ENCODE data around the gene LITAF.
"Not testable (repeated sequence)": the region's sequence is repeated elsewhere in the genome, so short reads cannot be mapped to it uniquely, and the experiment has no call there.

The LITAF gene

DNA sequence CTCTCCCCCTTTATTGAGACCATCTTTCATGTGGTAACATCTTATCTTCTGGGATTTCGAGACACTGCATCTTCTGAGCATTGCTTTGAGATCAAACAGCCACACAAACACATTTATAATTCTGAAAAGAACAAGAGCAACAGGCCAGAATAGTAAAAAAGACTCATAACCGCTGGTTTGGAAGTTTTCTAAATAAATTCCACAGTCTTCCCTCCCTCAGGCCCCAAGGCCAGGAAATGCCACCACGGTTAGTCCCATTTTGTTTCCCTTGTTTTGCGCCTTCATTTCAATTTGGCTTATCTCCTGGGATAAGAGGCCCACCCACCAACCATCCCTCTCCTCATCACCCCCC is 25.3 kb downstream of the LITAF start:
- H3K4me3 Mint-ChIP-seq = peak overlapping the region in 1 of 3 experiments; percentile 4
- no peaks in the 10 kb centered on the region for H3K27me3 Mint-ChIP-seq (ENCODE audit: low read depth)
- H3K27ac Mint-ChIP-seq = peak overlapping the region; percentile 72 to 98 (median 81)
- peaks cover 17% of the 10 kb centered on the region for H3K36me3 Mint-ChIP-seq (ENCODE audit: low read depth)
- TF ChIP-seq, protein P1, sequence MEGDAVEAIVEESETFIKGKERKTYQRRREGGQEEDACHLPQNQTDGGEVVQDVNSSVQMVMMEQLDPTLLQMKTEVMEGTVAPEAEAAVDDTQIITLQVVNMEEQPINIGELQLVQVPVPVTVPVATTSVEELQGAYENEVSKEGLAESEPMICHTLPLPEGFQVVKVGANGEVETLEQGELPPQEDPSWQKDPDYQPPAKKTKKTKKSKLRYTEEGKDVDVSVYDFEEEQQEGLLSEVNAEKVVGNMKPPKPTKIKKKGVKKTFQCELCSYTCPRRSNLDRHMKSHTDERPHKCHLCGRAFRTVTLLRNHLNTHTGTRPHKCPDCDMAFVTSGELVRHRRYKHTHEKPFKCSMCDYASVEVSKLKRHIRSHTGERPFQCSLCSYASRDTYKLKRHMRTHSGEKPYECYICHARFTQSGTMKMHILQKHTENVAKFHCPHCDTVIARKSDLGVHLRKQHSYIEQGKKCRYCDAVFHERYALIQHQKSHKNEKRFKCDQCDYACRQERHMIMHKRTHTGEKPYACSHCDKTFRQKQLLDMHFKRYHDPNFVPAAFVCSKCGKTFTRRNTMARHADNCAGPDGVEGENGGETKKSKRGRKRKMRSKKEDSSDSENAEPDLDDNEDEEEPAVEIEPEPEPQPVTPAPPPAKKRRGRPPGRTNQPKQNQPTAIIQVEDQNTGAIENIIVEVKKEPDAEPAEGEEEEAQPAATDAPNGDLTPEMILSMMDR (IDR thresholded peaks at IDR 0.05; ENCODE audit: unreplicated experiment in 3 of 3) = no peak
- H3K4me1 Mint-ChIP-seq = peaks cover 46% of the 10 kb centered on the region
- H3K9me3 Mint-ChIP-seq = peaks cover 6% of the 10 kb centered on the region

DNA sequence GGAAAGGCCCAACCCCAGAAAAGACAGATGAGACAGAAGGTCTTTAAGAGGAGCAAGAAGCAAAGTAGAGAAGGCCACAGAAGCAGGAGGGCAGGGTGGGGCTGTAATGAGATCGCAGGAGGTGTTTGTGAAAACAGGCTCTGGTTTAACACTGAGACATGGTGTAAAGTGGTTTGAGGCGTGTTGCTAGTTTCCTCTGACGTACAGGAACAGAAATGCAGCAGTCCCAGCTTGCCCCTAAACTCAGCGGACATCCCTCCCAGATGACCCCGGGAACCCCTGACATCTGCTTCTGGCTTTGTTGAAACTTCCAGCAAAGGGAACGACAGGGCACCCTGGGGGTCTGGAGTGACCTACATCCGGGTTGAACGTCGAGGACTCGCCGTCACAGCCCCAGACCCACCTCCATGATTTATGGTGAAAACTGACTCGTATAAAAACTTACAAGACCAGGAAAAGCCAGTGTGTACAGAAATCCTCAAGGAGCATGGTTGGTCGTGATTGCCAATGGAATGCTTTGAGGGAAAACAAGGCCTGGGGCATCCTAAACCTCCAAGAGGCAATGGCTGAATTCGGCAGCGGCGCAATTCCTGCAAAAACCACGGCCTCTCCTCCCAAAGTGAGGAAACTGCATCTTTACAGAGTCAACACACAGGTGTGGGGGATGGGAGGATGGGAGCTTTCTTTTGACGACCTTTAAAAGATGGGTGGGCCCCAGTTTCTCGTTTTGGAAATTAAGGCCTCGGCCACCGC is 25.8 kb downstream of the LITAF start:
- Mint-ChIP-seq H3K36me3 (ENCODE audit: low read depth) (peaks cover 22% of the 10 kb centered on the region), H3K9me3 (peaks cover 11% of the 10 kb centered on the region)

DNA sequence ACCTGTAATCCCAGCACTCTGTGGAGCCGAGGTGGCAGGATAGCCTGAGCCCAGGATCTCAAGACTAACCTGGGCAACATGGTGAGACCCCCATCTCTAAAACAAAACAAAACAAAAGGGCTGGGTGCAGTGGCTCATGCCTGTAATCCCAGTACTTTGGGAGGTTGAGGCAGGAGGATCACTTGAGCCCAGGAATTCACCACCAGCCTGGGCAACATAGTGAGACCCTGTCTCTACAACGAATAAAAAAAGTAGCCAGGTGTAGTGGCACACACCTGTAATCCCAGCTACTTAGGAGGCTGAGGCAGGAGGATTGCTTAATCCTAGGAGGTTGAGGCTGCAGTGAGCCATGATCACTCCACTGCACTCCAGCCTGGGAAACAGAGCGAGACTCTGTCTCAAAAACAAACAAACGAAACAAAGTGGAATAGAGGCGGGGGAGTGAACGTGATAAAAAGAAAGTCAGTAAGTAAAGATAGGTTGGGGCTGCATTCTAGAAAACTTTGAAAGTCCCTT is 28.4 kb downstream of the LITAF start:
- H3K9me3 Mint-ChIP-seq = peaks cover 14% of the 10 kb centered on the region
- peak overlapping the region; percentile 9 to 90 (median 24) for H3K27ac Mint-ChIP-seq
- H3K4me3 Mint-ChIP-seq; H3K27me3 Mint-ChIP-seq (ENCODE audit: low read depth): not testable (repeated sequence)
- peaks cover 41% of the 10 kb centered on the region for H3K36me3 Mint-ChIP-seq (ENCODE audit: low read depth)
- peaks cover 34% of the 10 kb centered on the region for H3K4me1 Mint-ChIP-seq

More for the DNA sequence above, 25.8 kb downstream of the LITAF start:
- H3K27me3 Mint-ChIP-seq (ENCODE audit: low read depth) = no peaks in the 10 kb centered on the region
- TF ChIP-seq, protein P1 (IDR thresholded peaks at IDR 0.05; ENCODE audit: unreplicated experiment in 3 of 3) = no peak
- peak overlapping the region; percentile 72 to 98 (median 81) for H3K27ac Mint-ChIP-seq
- H3K4me3 Mint-ChIP-seq = peak overlapping the region in 2 of 3 experiments; percentile 40 to 57
- H3K4me1 Mint-ChIP-seq = peaks cover 40% of the 10 kb centered on the region

DNA sequence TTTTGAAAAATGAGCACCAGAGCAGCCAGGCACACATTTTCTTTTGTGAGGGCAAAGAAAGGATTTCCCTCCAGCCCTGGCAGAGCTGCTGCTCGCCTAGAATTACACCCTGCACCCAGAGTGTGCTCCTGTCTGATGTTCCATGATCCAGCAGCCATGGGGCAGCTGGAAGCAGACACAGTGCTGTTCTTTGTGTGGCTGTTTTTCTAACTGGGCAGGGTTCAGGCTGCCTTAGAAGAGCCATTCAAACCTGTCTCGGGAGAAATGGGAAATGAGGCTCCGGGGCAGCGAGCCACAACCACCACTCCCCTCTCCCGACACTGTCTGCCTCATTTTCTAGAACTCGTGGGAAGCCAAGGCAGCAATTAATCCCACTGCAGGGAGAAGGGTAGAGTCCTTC is 28.9 kb downstream of the LITAF start:
- Mint-ChIP-seq H3K36me3 (ENCODE audit: low read depth) (peaks cover 43% of the 10 kb centered on the region), H3K4me1 (peaks cover 33% of the 10 kb centered on the region), H3K9me3 (peaks cover 14% of the 10 kb centered on the region), H3K4me3 (peak overlapping the region in 1 of 3 experiments; percentile 33), H3K27me3 (ENCODE audit: low read depth) (no peaks in the 10 kb centered on the region), H3K27ac (peak overlapping the region; percentile 90 to 92 (median 90))
- TF ChIP-seq, protein P1 (IDR thresholded peaks at IDR 0.05; ENCODE audit: unreplicated experiment in 3 of 3) = no peak

DNA sequence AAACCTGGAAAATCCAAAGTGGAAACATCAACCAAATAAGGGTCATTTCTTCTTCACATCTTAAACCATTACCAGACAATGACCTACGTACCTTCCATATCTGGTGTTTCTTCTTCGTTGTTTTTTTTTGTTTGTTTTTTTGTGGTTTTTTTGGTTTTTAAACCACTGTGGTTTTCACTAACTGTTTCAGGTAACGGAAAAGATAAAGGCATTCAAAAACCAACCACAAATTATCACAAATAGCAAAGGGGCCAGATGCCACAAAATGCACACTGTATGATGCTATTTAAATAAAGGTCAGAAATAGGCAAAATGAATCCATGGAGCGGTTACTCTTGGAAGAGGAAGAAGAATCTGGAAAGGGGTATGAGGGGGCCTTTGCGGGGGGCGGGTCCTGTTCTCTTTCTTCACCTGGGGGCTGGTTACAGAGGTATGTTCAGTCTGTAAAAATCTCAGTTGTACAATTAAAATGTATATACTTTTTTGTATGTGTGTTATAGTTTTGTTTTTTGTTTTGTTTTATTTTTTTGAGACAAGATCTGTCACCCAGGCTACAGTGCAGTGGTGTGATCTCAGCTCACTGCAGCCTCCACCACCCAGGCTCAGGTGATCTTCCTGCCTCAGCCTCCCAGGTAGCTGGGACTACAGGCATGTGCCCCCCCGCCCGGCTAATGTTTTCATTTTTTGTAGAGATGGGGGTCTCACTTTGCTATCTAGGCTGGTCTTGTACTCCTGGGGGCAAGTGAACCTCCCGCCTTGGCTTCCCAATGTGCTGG is 29.6 kb downstream of the LITAF start:
- Mint-ChIP-seq H3K27ac (peak overlapping the region; percentile 90 to 92 (median 90)), H3K4me3 (no peak overlapping the region), H3K9me3 (peaks cover 14% of the 10 kb centered on the region), H3K27me3 (ENCODE audit: low read depth) (no peaks in the 10 kb centered on the region), H3K36me3 (ENCODE audit: low read depth) (peaks cover 48% of the 10 kb centered on the region), H3K4me1 (peaks cover 38% of the 10 kb centered on the region)
- TF ChIP-seq, protein P1 (IDR thresholded peaks at IDR 0.05; ENCODE audit: unreplicated experiment in 3 of 3) = no peak

DNA sequence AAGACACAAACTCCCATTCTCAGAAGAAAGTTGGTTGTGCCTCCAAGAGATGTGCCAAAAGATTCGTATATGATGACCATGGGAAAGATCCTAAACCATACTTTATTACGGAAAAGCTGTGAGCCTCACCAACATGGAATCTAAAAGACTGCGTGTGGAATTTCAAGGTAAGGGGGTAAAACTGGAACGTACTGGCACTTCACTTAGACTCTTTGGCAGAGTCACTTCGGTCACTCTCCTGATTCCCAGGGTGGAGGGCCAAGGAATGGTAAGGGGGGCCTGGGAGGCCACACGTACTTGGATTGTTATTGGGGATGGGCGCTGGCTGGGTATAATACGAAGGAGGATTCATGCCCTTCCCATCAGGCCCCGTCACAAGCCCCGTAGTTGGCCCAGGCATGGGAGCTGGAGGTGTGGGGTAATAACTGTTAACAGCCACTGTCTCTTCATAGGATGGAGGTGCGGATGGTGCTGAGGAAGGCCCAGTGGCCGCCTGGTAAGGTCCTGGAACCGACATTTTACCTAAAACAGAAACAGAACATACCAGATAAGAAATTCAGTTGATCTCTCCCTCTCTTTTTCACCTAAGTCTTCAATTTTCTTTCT is 30.4 kb downstream of the LITAF start:
- no peak overlapping the region for H3K4me3 Mint-ChIP-seq
- TF ChIP-seq, protein P1 (IDR thresholded peaks at IDR 0.05; ENCODE audit: unreplicated experiment in 3 of 3) = no peak
- peak overlapping the region in 1 of 3 experiments; percentile 71 for H3K27ac Mint-ChIP-seq
- peaks cover 32% of the 10 kb centered on the region for H3K4me1 Mint-ChIP-seq
- H3K9me3 Mint-ChIP-seq = peaks cover 14% of the 10 kb centered on the region
- no peaks in the 10 kb centered on the region for H3K27me3 Mint-ChIP-seq (ENCODE audit: low read depth)
- H3K36me3 Mint-ChIP-seq (ENCODE audit: low read depth) = peaks cover 48% of the 10 kb centered on the region

Measured in nephron (organoid).